HepG2 (cell line): Measurements from ENCODE around the gene CCDC57. TPM values are rescaled to one million over a fixed set of nuclear protein-coding genes. Genes with fewer than 3 reads are reported as not detected.
A peak's percentile ranks its signal among the peaks of the same experiment; 100 is the strongest.

Experiments
- ATAC-seq: fragments of 200-7000 bp; cut with Tn5 transposase; 3 replicates; pipeline ENCODE4 v1.9.1; 2020; ENCODE audit warnings: mild to moderate bottlenecking, moderate library complexity
- BruUV-seq: library from RNA; stranded (reverse); fragments of 400-500 nt; replicated peaks from 2 replicates; lab custom pipeline; 2021; lab: Mats Ljungman, UMichigan
- CTCF ChIA-PET: fragments of 300-600 bp; formaldehyde crosslinking; extraction: SDS; loops from one replicate; lab custom pipeline; 2021; ENCODE audit warnings: low total read pairs, inconsistent platforms, low intra/inter-chr PET ratio; lab: Yijun Ruan, JAX
- POLR2A ChIA-PET: fragments of 350-600 bp; sonication (Branson Sonifier 250); formaldehyde crosslinking; loops from one replicate; lab custom pipeline; 2020; ENCODE audit warnings: antibody characterized with exemption, inconsistent platforms; lab: Yijun Ruan, JAX
- DNase-seq: peaks from one replicate; pipeline ENCODE4 v3.0.0-alpha.2; 2015; ENCODE audit warnings: low spot score
- FAIRE-seq: peaks from 3 replicates; lab custom pipeline; 2011; peaks lifted over from hg19 to GRCh38; lab: Jason Lieb, UNC
- H2AFZ ChIP-seq: one replicate; pipeline ENCODE4 v1.6.1; 2011; ENCODE audit warnings: low read length, inconsistent platforms
- H3K27ac ChIP-seq: fragments of 300-600 bp; 3 replicates; pipeline ENCODE4 v1.8.0; 2011; ENCODE audit warnings: mixed run types, mild to moderate bottlenecking, mixed read lengths, low read length, inconsistent platforms; ENCODE audit not compliant: insufficient read depth; ENCODE audit errors: extremely low read length
- H3K27me3 ChIP-seq, 2 experiments: fragments of 200-600 bp in 1 of 2; 2 replicates in 1 of 2; 3 replicates in 1 of 2; pipeline versions ENCODE4 v1.6.0 to v1.8.0; 2011; ENCODE audit warnings: low read length in 2 of 2, mild to moderate bottlenecking in 2 of 2, moderate library complexity in 2 of 2, inconsistent platforms in 1 of 2; ENCODE audit not compliant: insufficient read depth in 2 of 2, control insufficient read depth in 1 of 2
- H3K36me3 ChIP-seq, 2 experiments: fragments of 200-600 bp in 1 of 2; replicated peaks in 1 of 2; 2 replicates in 1 of 2; 3 replicates in 1 of 2; pipeline versions ENCODE4 v1.5.1 to v1.8.0; 2011; ENCODE audit warnings: low read length in 2 of 2, inconsistent platforms in 1 of 2; ENCODE audit not compliant: insufficient read depth in 2 of 2, control insufficient read depth in 1 of 2
- H3K4me1 ChIP-seq: 2 replicates; pipeline ENCODE4 v1.5.1; 2012; ENCODE audit warnings: low read length, inconsistent platforms; ENCODE audit not compliant: insufficient read depth
- H3K4me2 ChIP-seq: 2 replicates; pipeline ENCODE4 v1.6.0; 2011; ENCODE audit warnings: low read depth, low read length, inconsistent platforms
- H3K4me3 ChIP-seq, 3 experiments: fragments of 200-600 bp in 1 of 3; sonication (generic), shearing (Covaris generic) in 1 of 3; replicated peaks in 1 of 3; 2 replicates each; pipeline ENCODE4 v1.5.1; 2011 to 2016; ENCODE audit warnings: low read length in 3 of 3, inconsistent platforms in 2 of 3, low read depth in 2 of 3, mild to moderate bottlenecking in 2 of 3, control low read depth in 1 of 3, mixed read lengths in 1 of 3; ENCODE audit not compliant: insufficient read depth in 1 of 3
- H3K79me2 ChIP-seq: one replicate; pipeline ENCODE4 v1.6.1; 2011; ENCODE audit warnings: low read length, inconsistent platforms; ENCODE audit not compliant: insufficient read depth
- H3K9ac ChIP-seq: 2 replicates; pipeline ENCODE4 v1.6.0; 2011; ENCODE audit warnings: mild to moderate bottlenecking, low read depth, low read length, inconsistent platforms; ENCODE audit not compliant: insufficient read depth
- H3K9me3 ChIP-seq: 2 replicates; pipeline ENCODE4 v1.5.1; 2012; ENCODE audit warnings: mild to moderate bottlenecking, low read length
- H4K20me1 ChIP-seq: 2 replicates; pipeline ENCODE4 v1.6.0; 2011; ENCODE audit warnings: inconsistent platforms, mild to moderate bottlenecking, low read length, moderate library complexity; ENCODE audit not compliant: insufficient read depth
- AGO1 ChIP-seq: fragments of 200-400 bp; formaldehyde crosslinking; IDR thresholded peaks from 2 replicates; pipeline ENCODE4 v1.6.1; 2017; ENCODE audit warnings: mild to moderate bottlenecking, low read depth, low read length, moderate library complexity; ENCODE audit not compliant: poor library complexity, severe bottlenecking
- AGO2 ChIP-seq: fragments of 200-400 bp; formaldehyde crosslinking; optimal IDR thresholded peaks from 2 replicates; pipeline ENCODE3; 2017; ENCODE audit warnings: mild to moderate bottlenecking, low read depth, low read length, moderate library complexity
- EHMT2 ChIP-seq: fragments of 200-600 bp; sonication (generic); IDR thresholded peaks from 2 replicates; pipeline ENCODE4 v1.7.0; 2017; ENCODE audit warnings: antibody characterized with exemption, low read depth, low read length, borderline replicate concordance
- FOXM1 ChIP-seq: sonication (generic); formaldehyde crosslinking; IDR thresholded peaks from 2 replicates; pipeline ENCODE4 v1.5.0; 2020; ENCODE audit warnings: missing genetic modification reagents
- JUNB ChIP-seq: sonication (generic); formaldehyde crosslinking; IDR thresholded peaks from 2 replicates; pipeline ENCODE4 v1.8.0; 2022; ENCODE audit warnings: missing genetic modification reagents, mild to moderate bottlenecking, borderline replicate concordance
- KDM5B ChIP-seq: sonication (generic); formaldehyde crosslinking; IDR thresholded peaks from 2 replicates; pipeline ENCODE4 v1.4.0; 2020; ENCODE audit warnings: missing genetic modification reagents, mild to moderate bottlenecking, borderline replicate concordance
- KLF16 ChIP-seq, 2 experiments: sonication (generic) in 1 of 2; formaldehyde crosslinking in 1 of 2; IDR thresholded peaks; 2 replicates each; pipeline versions ENCODE4 v1.6.1 to v1.8.0; 2016 to 2023; ENCODE audit warnings: missing genetic modification reagents in 2 of 2, missing compliant biosample characterization in 1 of 2
- MYC ChIP-seq: sonication (generic); formaldehyde crosslinking; IDR thresholded peaks from 2 replicates; pipeline ENCODE4 v1.9.0; 2021; ENCODE audit warnings: missing genetic modification reagents, borderline replicate concordance
- POLR2A ChIP-seq, 2 experiments: IDR thresholded peaks; 2 replicates each; pipeline ENCODE4 v1.6.1; 2011; ENCODE audit warnings: low read depth in 2 of 2, low read length in 2 of 2, mild to moderate bottlenecking in 1 of 2, moderate library complexity in 1 of 2; ENCODE audit not compliant: insufficient read depth in 1 of 2
- RBFOX2 ChIP-seq: fragments of 200-400 bp; formaldehyde crosslinking; IDR thresholded peaks from 2 replicates; pipeline ENCODE4 v1.6.1; 2017; ENCODE audit warnings: low read depth, mild to moderate bottlenecking, low read length
- RBM22 ChIP-seq: fragments of 200-400 bp; formaldehyde crosslinking; optimal IDR thresholded peaks from 2 replicates; pipeline ENCODE3; 2017; ENCODE audit warnings: mild to moderate bottlenecking, low read length, moderate library complexity
- SAFB2 ChIP-seq: sonication (generic); formaldehyde crosslinking; IDR thresholded peaks from 2 replicates; pipeline ENCODE4 v1.5.1; 2020; ENCODE audit warnings: missing genetic modification reagents, low read depth, mild to moderate bottlenecking, borderline replicate concordance
- SNAI1 ChIP-seq: sonication (generic); formaldehyde crosslinking; IDR thresholded peaks from 2 replicates; pipeline ENCODE4 v1.5.0; 2020; ENCODE audit warnings: mild to moderate bottlenecking, missing genetic modification reagents, borderline replicate concordance
- SNAPC5 ChIP-seq: sonication (generic); formaldehyde crosslinking; IDR thresholded peaks from 2 replicates; pipeline ENCODE4 v1.8.1; 2023; ENCODE audit warnings: mild to moderate bottlenecking, missing genetic modification reagents, borderline replicate concordance
- SOX5 ChIP-seq: IDR thresholded peaks from 2 replicates; pipeline ENCODE4 v1.6.1; 2016; ENCODE audit warnings: borderline replicate concordance
- TOPORS ChIP-seq: sonication (generic); formaldehyde crosslinking; IDR thresholded peaks from 2 replicates; pipeline ENCODE4 v1.8.0; 2023; ENCODE audit warnings: mild to moderate bottlenecking, missing genetic modification reagents
- ZBTB39 ChIP-seq: sonication (generic); formaldehyde crosslinking; IDR thresholded peaks from 2 replicates; pipeline ENCODE4 v1.5.0; 2020; ENCODE audit warnings: missing genetic modification reagents
- ZFP91 ChIP-seq: sonication (generic); formaldehyde crosslinking; IDR thresholded peaks from 2 replicates; pipeline ENCODE4 v1.9.0; 2022; ENCODE audit warnings: missing genetic modification reagents, mild to moderate bottlenecking, borderline replicate concordance
- ZNF460 ChIP-seq: sonication (generic); formaldehyde crosslinking; IDR thresholded peaks from 2 replicates; pipeline ENCODE4 v1.5.1; 2020; ENCODE audit warnings: missing genetic modification reagents, mild to moderate bottlenecking, borderline replicate concordance
- ZSCAN31 ChIP-seq: sonication (generic); formaldehyde crosslinking; IDR thresholded peaks from 2 replicates; pipeline ENCODE4 v1.5.0; 2020; ENCODE audit warnings: low read depth, mild to moderate bottlenecking, missing genetic modification reagents
- WGBS: methylation state at CpG from one replicate; pipeline ENCODE4 v1.1.6; 2017; ENCODE audit warnings: low lambda C conversion rate; 5-methylcytosine and 5-hydroxymethylcytosine counted together
- in situ Hi-C: cut with HindIII; loops from 2 replicates; pipeline ENCODE4 v1.10.0; 2017; ENCODE audit warnings: low pct_unique_long_range_greater_than_20kb; ENCODE audit not compliant: extremely low pct_ligation_motif_present
- intact Hi-C: fragments of 100-400 bp; cut with micrococcal nuclease; formaldehyde crosslinking; loops from one replicate; pipeline ENCODE4 v1.10.0; 2022; ENCODE audit not compliant: unreplicated experiment
- polyA plus RNA-seq, 8 experiments: library from polyadenylated mRNA; depleted of rRNA in 3 of 8; stranded (reverse) in 7 of 8; unstranded in 1 of 8; fragments of >200 nt; fragmentation: Illumina TruSeq in 4 of 8; extraction: Trizol in 4 of 8; gene quantifications; 2 replicates each; pipeline versions ENCODE4 v1.2.1 to v1.2.3, GENCODE V29; 2011 to 2016; ENCODE audit warnings: low read depth in 4 of 8, missing spikeins in 1 of 8, mixed read lengths in 1 of 8; ENCODE audit not compliant: insufficient read depth in 1 of 8
- total RNA-seq, 5 experiments: library from RNA; depleted of rRNA; stranded (reverse); fragments of >200 nt; fragmentation: Illumina TruSeq; extraction: Trizol; gene quantifications; 2 replicates each; pipeline ENCODE4 v1.2.3, GENCODE V29; 2016; ENCODE audit warnings: low read depth in 1 of 5

Gene CCDC57
- total and polyA plus RNA-seq, 2 of the 13 experiments (the other 11 are each of a cell fraction or from before 2014, with no cell fraction given), result 59.3 to 59.9 TPM

- intact Hi-C loops (no loop called here), in situ Hi-C loops (no loop called here)
- H3K9me3 ChIP-seq, result no peaks in the 10 kb centered on the region
- H3K4me1 ChIP-seq, result no peaks in the 10 kb centered on the region; the same call in 1 of the 2 replicates
- no peak for ATAC-seq
- FAIRE-seq, result no peak
- peaks cover 15% of the 10 kb centered on the region for H3K79me2 ChIP-seq
- no TSS peak for BruUV-seq
- H3K9ac ChIP-seq, result no peak overlapping the region
- no peak overlapping the region for H3K27ac ChIP-seq
- DNase-seq, result no peak
- no peak overlapping the region for H2AFZ ChIP-seq
- no peak overlapping the region for H3K4me2 ChIP-seq
- POLR2A ChIA-PET, result interaction anchor here (0.6 to 2.5 kb wide), 5 partner anchors 9 to 20 kb away, joined by 3 to 7 read pairs (median 5); no protein-coding TSS in a partner anchor
- CTCF ChIA-PET, result no interaction called here
- peaks cover 87 to 99% of the 10 kb centered on the region in 2 experiments for H3K36me3 ChIP-seq
- no peaks in the 10 kb centered on the region for H3K27me3 ChIP-seq
- no peak overlapping the region for H3K4me3 ChIP-seq
- WGBS, result 93% methylated on average over 14 of the region's 25 CpGs
- peaks cover 77% of the 10 kb centered on the region for H4K20me1 ChIP-seq
- TF ChIP-seq ZSCAN31 (CRISPR knock-in tag) (no peak), POLR2A (IDR thresholded peaks at IDR 0.05; ENCODE audit: insufficient read depth in 1 of 2, low read depth in 2 of 2, low read length in 2 of 2) (peak in 1 of 2 experiments; percentile 45; a peak in 3 of 4 replicates), TOPORS (CRISPR knock-in tag) (0 out of 2 replicates have a peak, but pooled peaks have one; percentile 41), ZBTB39 (CRISPR knock-in tag) (no peak), KLF16 (CRISPR knock-in tag; IDR thresholded peaks at IDR 0.05) (no peak), RBFOX2 (peak; percentile 87), SNAPC5 (no peak), SAFB2 (CRISPR knock-in tag) (no peak), AGO2 (peak; percentile 96), MYC (CRISPR knock-in tag) (0 out of 2 replicates have a peak, but pooled peaks have one; percentile 14), SOX5 (CRISPR knock-in tag) (no peak), KDM5B (peak; percentile 47; the same call in 1 of the 2 replicates), RBM22 (peak; percentile 62), JUNB (CRISPR knock-in tag) (no peak), AGO1 (peak; percentile 59), ZNF460 (CRISPR knock-in tag) (no peak), SNAI1 (no peak), FOXM1 (CRISPR knock-in tag) (0 out of 2 replicates have a peak, but pooled peaks have one; percentile 15), EHMT2 (no peak), ZFP91 (0 out of 2 replicates have a peak, but pooled peaks have one; percentile 10)
These were observed 126.5 kb downstream of the CCDC57 start for GRCh38 chr17:82085931-82086764.
